ENCODE measurements around the gene HAUS5.
"Not testable (repeated sequence)": the region's sequence is repeated elsewhere in the genome, so short reads cannot be mapped to it uniquely, and the experiment has no call there.

Gene HAUS5

DNA sequence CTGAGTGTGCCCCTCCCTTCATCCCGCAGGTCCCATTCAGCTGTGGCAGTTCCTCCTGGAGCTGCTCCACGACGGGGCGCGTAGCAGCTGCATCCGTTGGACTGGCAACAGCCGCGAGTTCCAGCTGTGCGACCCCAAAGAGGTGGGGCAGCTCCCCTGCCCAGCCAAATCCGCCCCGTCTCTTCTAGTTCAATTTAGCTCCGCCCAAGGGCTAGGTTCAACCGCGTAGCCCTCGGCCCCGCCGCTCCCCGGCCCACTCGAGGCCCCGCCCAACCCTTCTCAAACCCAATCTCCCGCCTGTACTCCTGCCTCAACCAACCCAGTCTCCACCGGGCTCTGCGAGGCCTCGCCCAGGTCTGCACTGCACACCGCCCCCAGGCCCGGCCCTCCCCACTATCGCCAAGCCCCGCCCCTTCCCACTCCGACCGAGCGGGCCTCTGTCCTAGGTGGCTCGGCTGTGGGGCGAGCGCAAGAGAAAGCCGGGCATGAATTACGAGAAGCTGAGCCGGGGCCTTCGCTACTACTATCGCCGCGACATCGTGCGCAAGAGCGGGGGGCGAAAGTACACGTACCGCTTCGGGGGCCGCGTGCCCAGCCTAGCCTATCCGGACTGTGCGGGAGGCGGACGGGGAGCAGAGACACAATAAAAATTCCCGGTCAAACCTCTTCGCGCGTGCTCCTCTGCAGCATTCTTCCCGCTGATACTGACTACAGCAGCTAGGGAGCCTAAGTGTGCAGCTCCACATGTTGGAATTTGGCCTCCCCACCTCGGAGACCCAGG is 31.9 kb downstream of the HAUS5 start:
- peak; percentile 73 for DNase-seq

DNA sequence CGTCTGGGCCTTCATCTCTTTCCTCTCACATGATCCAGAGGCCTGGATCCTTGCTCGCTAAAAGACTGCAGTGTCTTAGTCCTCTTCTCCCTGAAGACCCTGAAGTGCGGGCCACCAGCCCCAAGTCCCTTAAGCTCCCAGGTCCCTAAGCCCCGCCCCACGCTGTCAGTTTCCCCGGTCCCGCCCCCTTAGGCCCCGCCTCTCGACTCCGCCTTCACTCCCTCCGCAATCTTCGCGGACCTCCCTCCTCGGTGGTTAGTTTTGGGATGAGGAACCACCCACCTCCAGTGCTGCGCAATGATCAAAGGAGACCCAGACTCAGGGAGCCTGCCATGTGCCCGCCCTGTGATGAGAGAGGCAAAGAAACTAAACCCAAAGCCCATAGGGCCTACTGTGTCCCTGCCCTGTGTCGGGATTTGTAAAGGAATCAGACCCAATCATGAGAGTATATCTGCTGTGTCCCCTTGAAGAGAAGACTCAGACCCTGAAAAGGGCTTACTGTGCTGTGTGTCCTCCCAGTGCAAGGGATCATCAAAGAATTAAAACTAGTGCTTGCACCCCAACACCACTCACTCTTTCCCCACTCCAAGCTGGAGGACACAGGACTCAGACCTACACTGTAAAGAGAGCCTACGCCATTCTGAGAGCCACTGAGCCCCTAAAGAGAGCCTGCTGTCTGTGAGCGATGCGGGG is 32.6 kb downstream of the HAUS5 start:
- DNase-seq, result no peak

DNA sequence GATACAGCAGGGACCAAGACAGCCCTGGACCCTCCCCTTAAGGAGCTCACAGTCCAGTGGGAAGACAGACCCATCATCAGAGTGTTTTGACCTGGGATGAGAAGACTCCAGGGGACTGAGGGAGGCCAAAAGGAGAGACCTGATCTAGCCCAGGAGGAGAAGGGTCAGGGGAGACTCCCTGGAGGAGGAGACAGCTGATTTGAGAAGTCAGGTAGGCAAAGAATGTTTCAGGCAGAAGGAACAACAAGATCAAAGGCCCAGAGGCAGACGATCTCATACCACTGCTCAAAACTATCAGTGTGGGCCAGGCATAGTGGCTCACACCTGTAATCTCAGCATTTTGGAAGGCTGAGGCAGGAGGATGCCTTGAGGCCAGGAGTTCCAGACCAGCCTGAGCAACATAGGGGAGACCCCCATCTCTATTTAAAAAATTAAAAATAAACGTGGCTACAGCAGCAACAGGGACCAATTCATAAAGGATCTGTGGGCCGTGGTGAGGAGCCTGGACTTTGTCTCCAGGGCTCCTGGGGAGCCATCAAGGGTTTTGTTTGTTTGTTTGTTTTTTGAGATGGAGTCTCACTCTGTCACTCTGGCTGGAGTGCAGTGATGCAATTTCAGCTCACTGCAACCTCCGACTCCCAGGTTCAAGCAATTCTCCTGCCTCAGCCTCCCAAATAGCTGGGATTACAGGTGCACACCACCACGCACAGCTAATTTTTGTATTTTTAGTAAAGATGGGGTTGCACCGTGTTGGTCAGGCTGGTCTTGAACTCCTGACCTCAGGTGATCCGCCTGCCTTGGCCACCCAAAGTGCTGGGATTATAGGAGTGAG is 33.4 kb downstream of the HAUS5 start:
- DNase-seq, result no peak

DNA sequence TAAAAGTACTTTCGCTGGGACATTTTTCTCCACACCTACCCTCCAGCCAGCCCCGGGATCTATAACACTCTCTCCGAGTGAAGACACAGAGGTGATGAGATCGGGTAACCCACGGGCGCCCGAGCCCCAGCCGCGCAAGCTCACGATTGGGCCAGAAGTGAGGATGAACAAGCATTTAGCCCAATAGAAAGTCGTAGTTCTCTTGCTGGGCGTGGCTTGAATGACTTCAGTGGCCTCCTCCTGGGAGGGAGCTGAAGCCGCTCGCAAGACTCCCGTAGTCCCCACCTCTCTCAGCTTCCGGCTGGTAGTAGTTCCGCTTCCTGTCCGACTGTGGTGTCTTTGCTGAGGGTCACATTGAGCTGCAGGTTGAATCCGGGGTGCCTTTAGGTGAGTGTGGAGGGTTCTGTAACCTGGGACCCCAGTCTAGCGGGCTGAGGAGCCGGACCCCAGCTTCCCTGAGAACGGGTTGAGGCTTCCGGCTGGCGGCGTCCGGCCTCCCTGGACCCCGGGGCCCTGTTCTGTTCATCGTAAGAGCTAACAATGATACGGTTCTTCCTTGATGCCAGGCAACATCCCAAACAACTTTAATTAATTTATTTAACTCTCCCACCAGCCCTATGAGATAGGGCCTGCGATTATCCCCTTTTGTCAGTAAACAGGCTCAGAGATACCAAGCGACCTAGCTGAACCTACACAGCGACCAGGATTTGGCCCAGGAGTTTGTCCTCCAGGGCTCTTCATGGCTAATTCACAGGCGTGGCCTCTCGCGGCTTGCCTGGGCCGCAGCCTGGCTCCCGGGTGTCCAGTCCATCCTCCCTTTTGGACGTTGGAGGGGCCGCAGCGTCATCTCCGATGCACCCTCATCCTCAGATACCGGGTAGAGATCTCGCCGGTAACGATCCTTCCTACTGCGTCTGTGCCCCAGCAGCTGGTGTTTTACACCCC is 35.8 kb downstream of the HAUS5 start, which contains the start of gene COX6B1:
COX6B1 (plus strand) TSS at position 307 of the 945 bp plus-strand sequence. CDS start 2,921 bp downstream, outside the sequence.
- peak; percentile 96 for DNase-seq

DNA sequence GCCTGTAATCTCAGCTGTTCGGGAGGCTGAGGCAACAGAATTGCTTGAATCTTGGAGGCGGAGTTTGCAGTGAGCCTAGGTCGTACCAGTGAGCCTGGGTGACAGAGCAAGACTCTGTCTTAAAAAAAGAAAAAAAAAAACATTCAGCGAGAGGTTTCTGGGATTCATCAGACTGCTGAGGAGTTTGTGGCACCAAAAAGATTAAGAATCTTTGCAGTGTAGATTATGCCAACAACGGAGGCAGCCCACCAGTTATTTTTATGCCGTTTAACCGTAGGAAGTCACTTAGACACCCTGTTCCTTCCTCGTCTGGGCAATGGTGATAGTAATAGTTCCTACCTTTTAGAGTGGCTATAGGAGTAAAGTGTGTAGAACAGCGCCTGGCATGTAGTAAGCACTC is 38.0 kb downstream of the HAUS5 start:
- no peak for DNase-seq

DNA sequence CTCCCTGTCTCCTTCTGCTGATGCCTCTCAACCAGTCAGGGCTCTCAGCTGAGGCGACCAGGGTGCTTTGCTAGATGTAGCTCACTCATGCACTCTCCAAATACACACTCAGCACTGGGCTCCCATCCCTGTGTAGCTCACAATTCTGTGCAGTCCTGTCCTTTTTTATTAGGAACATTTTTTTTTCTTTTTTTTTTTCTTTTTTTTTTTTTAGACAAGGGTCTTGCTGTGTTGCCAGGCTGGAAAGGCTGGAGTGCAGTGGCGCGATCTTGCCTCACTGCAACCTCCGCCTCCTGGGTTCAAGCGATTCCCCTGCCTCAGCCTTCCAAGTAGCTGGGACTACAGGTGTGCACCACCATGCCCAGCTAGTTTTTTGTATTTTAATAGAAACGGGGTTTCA is 42.3 kb downstream of the HAUS5 start:
- DNase-seq, result not testable (repeated sequence)

DNA sequence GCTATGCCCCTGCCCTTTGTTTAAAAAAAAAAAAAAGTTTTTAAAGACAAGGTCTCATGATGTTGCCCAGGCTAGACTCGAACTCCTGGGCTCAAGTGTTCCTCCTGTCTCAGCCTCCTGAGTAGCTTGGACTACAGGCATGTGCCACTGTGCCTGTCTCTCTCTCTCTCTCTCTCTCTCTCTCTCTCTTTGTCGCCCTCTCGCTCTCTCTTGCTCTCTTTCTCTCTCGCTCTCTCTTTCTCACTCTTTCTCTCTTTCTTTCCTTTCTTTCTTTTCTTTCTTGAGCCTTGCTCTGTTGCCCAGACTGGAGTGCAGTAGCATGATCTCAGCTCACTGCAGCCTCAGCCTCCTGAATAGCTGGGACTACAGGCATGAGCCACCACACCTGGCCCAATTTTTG is 43.1 kb downstream of the HAUS5 start:
- no peak for DNase-seq

DNA sequence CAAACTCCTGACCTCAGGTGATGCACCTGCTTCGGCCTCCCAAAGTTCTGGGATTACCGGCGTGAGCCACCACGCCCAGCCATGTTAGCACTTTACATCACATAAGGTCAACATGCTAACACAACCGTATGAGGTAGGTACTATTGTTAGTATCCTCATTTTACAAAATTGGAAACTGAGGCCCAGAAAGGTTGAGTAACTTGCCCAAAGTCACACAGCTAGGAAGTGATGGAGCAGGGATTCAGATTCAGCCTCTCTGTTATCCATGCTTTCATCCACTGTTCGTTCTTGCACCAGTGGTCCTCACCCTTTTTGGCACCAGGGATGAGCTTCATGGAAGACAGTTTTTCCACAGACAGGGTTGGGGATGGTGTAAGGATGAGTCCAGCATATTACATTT is 44.2 kb downstream of the HAUS5 start:
- no peak for DNase-seq

DNA sequence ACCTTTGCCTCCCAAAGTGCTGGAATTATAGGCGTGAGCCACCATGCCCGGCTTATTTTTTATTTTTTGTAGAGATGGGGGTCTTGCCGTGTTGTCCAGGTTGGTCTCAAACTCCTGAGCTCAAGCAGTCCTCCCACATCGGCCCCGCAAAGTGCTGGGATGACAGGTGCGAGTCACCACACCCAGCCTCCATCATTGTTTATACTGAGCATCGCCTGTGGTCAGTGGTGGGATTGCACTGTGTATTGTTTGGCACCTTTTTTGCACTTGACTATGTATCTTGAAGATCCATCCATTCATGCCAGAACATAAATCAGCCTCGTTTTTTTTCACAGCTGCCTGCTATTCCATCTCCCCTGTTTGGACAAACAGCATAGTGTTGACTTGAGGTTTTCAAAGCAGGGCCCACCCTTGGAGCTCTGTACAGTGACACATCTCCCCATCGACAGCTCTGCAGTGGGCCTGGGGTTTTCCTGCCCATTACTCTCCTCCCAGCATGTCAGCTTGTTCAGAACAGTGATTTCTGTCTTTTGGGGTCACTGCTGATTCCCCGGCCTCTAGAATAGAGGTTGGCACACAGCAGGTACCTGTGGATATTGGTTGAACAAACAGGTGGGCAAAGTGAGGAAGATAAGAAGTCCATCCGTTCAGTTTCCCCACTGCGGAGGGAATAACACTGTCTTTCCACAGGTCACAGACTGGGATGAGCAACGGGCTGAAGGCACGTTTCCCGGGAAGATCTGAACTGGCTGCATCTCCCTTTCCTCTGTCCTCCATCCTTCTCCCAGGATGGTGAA is 45.6 kb downstream of the HAUS5 start:
- no peak for DNase-seq

DNA sequence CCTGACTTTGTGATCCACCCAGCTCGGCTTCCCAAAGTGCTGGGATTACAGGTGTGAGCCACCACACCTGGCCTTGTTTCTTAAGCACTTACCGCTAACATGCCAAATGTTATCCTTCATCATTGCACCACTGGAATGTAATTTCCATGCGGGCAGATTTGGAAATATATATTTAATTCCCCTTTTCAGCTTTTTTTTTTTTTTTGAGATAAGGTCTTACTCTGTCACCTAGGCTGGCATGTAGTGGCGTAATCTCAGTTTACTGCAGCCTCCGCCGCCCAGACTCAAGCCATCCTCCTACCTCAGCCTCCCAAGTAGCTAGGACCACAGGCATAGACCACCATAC is 49.4 kb downstream of the HAUS5 start:
- DNase-seq, result no peak

DNA sequence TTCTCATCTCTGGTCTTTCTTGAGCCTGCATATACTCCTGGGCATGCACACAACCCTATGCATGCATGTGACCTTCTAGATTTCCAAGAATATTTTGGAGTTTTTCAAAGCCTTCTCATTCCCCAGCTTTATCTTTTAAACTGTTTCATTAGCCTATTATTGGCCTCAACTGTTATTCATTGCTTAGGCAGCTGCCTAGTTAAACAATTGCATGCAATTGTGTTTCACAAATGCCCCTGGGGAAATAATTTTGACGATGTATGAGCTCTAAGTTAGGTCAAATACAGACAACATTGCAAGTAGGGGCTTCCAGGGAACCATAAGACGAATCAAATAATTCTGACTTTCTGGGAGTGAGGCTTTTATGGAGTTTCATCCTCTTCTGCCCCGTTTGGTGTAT is 51.4 kb downstream of the HAUS5 start:
- no peak for DNase-seq

DNA sequence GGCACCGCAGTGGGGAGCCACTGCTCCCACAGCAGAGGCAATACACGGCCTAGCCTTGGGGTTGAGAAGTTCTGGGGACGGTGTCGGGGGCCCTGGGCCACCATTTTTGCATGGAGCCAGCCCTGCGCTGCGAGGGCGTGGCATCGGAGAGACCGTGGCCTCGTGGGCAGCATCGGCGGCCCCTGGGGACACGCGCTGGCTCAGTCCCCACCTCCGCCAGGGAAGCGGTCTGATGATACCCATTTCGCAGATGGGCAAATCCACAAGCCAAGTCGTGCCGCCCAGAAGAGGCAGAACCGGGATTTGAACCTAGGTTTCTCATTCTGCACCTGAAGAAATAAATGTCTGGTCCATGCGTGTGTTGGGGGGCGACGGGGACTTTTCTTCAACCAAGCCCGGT is 52.6 kb downstream of the HAUS5 start:
- no peak for DNase-seq

DNA sequence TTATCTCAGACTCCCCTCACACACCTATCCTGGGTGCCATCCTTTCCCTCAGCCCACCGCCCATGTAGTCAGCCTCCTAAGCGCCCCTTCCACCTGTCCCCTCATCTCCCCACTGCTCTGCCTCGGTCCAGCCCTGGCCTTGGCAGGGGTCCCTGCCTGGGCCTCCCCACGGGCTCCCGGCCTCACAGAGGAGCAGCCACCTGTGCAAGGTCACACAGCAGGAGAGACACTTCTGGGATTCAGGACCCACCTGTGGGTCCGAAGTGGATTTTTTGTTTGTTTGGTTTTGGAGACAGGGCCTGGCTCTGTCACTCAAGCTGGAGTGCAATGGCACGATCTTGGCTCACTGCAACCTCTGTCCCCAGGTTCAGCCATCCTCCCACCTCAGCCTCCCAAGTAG is 53.1 kb downstream of the HAUS5 start:
- DNase-seq, result no peak

DNA sequence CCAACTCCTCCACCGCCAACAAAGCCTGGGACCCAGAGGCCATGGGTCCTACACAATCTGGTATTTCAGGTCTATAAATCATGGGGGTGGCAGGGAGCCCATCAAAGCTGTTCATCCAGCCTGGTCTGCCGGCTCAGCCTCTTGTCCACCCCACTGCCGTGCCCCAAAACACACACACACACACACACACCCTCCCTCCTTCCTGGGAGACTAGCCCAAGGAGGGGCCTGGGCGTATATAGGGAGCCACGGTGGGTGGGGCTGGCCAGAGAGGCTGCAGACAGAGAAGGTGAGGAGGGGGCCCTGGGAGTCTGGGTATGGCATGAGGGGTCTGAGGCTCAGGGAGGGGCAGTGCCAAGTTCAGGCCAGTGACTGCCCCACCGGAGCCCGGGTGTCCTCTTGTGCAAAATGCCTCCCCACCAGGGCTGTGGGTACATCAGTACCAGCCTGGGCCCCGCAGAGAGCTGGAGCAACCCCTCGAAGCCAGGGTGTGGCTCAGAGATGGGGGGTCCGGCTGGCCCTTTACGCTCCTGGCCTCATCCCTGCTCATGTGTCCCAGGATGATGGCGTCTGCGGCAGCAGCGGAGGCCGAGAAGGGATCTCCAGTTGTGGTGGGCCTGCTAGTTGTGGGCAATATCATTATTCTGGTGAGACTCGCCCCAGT is 53.8 kb downstream of the HAUS5 start, which contains the start of gene UPK1A:
UPK1A (plus strand) TSS at position 267 of the 663 bp plus-strand sequence; CDS start at position 563, 296 bp downstream.
- DNase-seq, result no peak

DNA sequence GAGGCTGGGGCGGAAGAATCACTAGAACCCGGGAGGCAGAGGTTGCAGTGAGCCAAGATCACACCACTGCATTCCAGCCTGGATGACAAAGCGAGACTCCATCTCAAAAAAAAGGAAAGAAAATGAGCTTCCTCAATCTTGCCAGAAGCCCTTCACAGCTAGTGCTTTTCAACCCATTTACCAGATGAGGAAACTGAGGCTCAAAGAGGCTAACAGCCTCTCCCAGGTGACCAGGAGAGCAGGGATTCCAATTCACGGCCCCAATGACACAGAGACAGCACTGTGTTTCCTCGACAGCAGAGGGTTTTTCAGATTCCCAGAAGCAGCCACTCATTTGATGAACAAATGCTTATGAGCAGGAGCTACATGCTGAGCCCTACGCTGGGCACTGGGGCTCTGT is 57.0 kb downstream of the HAUS5 start:
- DNase-seq, result no peak

DNA sequence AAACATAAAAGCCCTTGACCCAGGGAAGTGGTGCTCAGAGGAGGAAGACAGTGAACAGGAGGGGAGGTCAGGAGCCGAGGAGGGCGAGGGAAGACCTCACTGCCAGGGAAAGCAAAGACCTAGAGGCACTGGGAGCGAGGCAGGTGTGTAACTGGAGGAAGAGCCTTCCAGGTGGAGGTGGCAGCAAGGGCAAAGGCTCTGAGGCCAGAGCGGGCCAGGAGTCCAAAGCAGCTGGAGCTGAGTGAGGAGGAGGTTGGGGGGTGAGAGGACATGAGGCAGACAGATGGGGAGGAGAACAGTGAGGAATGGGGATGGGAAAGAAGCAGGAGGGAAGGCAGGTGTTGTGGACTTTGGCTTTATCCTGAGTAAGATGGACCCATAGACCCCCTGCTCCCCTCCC is 57.4 kb downstream of the HAUS5 start:
- no peak for DNase-seq

DNA sequence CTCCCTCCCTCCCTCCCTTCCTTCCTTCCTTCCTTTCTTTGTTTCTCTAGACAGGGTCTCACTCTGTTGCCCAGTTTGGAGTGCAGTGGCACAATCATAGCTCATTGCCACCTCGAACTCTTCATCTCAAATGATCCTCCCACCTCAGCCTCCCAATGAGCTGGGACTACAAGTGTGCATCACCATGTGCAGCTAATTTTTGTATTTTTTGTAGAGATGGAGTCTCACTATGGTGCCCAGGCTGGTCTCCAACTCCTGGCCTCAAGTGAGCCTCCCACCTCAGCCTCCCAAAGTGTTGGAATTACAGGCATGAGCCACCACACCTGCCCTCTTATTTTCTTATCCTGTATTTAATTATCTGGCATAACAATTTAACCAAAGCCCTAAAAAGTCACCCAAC is 58.2 kb downstream of the HAUS5 start:
- DNase-seq, result no peak

DNA sequence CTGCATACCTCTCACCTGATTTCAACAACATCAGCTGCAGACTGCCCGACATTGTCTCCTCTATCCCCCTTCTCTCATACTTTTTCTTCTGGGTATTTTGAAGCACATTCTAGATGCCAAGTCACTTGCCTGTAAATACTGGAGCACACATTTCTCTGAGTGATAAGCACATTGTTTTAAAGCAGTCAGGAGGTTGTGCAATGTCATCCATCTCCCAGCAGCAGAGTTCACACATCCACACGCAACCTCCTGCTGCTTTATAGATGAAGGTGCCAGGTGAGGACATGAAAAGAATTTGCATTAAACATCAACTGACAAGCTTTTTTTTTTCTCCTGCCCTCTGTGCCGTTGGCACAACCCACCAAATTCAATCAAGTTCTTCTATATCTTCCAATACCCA is 59.3 kb downstream of the HAUS5 start:
- DNase-seq, result no peak

DNA sequence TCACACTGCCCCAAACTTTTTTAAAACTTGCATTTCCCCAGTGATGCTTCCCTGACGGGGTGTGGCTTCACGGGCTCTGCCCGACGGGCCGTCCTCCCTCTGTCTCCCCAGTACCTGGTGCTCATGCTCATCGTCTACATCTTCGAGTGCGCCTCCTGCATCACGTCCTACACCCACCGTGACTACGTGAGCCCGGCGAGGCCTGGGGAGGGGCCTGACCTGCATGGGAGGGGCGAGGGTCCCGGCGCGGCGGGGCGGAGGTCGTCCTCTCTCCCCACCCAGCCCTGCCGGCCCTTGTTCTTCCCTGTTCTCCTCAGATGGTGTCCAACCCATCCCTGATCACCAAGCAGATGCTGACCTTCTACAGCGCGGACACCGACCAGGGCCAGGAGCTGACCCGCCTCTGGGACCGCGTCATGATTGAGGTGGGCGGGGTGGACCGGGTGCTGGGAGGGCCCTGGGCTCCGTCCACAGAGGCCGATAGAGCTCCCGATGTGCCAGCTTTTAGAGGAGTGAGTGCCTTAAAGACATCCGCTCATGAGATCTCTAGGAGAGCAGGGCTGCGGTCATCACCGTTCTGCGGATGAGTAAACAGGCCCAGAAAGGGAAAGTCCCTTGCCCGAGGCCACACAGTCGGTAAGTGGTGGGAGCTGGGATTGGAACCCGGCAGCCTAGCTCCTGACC is 60.7 kb downstream of the HAUS5 start:
- no peak for DNase-seq

Data from GF-D8 (cell line).